ENCODE results near the gene KIF6.

KIF6 gene

GRCh38 chr6:39527792-39528564 lies 197.2 kb downstream of the KIF6 start:
- no peak overlapping the region for H3K4me3 ChIP-seq (replicated peaks; ENCODE audit: low read depth, low read length)
- no peak for DNase-seq (ENCODE audit: low read depth)
- TF ChIP-seq CTCF (IDR thresholded peaks at IDR 0.05; ENCODE audit: low read length, missing control alignments), result no peak

GRCh38 chr6:39524007-39524406 lies 201.2 kb downstream of the KIF6 start:
- no peak for DNase-seq (ENCODE audit: low read depth)
- TF ChIP-seq CTCF (IDR thresholded peaks at IDR 0.05; ENCODE audit: low read length, missing control alignments), result no peak
- no peak overlapping the region for H3K4me3 ChIP-seq (replicated peaks; ENCODE audit: low read depth, low read length)

- H3K4me3 ChIP-seq (replicated peaks; ENCODE audit: low read depth, low read length), result no peak overlapping the region
- DNase-seq (ENCODE audit: low read depth), result no peak
- TF ChIP-seq CTCF (IDR thresholded peaks at IDR 0.05; ENCODE audit: low read length, missing control alignments), result no peak
These were observed 203.2 kb downstream of the KIF6 start for GRCh38 chr6:39521958-39522357.

GRCh38 chr6:39520916-39521315 lies 204.3 kb downstream of the KIF6 start:
- H3K4me3 ChIP-seq (replicated peaks; ENCODE audit: low read depth, low read length), result no peak overlapping the region
- no peak for TF ChIP-seq CTCF (IDR thresholded peaks at IDR 0.05; ENCODE audit: low read length, missing control alignments)
- DNase-seq (ENCODE audit: low read depth), result no peak

GRCh38 chr6:39520411-39520810 lies 204.8 kb downstream of the KIF6 start:
- no peak for TF ChIP-seq CTCF (IDR thresholded peaks at IDR 0.05; ENCODE audit: low read length, missing control alignments)
- no peak overlapping the region for H3K4me3 ChIP-seq (replicated peaks; ENCODE audit: low read depth, low read length)
- no peak for DNase-seq (ENCODE audit: low read depth)

- no peak for DNase-seq (ENCODE audit: low read depth)
- TF ChIP-seq CTCF (IDR thresholded peaks at IDR 0.05; ENCODE audit: low read length, missing control alignments), result no peak
These were observed 207.0 kb downstream of the KIF6 start for GRCh38 chr6:39518221-39518620.

GRCh38 chr6:39517756-39518155 lies 207.5 kb downstream of the KIF6 start:
- TF ChIP-seq CTCF (IDR thresholded peaks at IDR 0.05; ENCODE audit: low read length, missing control alignments), result no peak
- DNase-seq (ENCODE audit: low read depth), result peak; percentile 0
- no peak overlapping the region for H3K4me3 ChIP-seq (replicated peaks; ENCODE audit: low read depth, low read length)

More at GRCh38 chr6:39518221-39518620, 207.0 kb downstream of the KIF6 start:
- no peak overlapping the region for H3K4me3 ChIP-seq (replicated peaks; ENCODE audit: low read depth, low read length)

Measured in fibroblast of pulmonary artery (primary cell).